B cell (primary cell): ENCODE results near the gene ELL. TPM values are rescaled to one million over a fixed set of nuclear protein-coding genes. Genes with fewer than 3 reads are reported as not detected.

Experiments used
- ATAC-seq: fragments of 200-7000 bp; cut with Tn5 transposase; one replicate; pipeline ENCODE4 v1.10.0; 2021; ENCODE audit warnings: low read depth, mild to moderate bottlenecking, moderate number of reproducible peaks, moderate library complexity
- CTCF ChIA-PET: fragments of 350-600 bp; sonication (Branson Sonifier 250); formaldehyde crosslinking; loops from one replicate; lab custom pipeline; 2021; ENCODE audit warnings: antibody characterized with exemption, inconsistent platforms; lab: Charles Lee
- POLR2A ChIA-PET: fragments of 350-600 bp; sonication (Branson Sonifier 250); formaldehyde crosslinking; loops from one replicate; lab custom pipeline; 2021; ENCODE audit warnings: antibody characterized with exemption; lab: Charles Lee
- DNase-seq: peaks from one replicate; pipeline ENCODE4 v3.0.0; 2013
- H2AFZ ChIP-seq: 2 replicates; pipeline ENCODE4 v1.6.1; 2012; ENCODE audit warnings: mild to moderate bottlenecking, low read depth, low read length; ENCODE audit not compliant: insufficient read depth, poor library complexity, severe bottlenecking
- H3K27ac ChIP-seq, 2 donors: 1 replicate in 1 of 2; 2 replicates in 1 of 2; pipeline ENCODE4 v1.5.1; 2012 to 2013; ENCODE audit warnings: low read length in 2 of 2, mild to moderate bottlenecking in 2 of 2, moderate library complexity in 1 of 2
- H3K27me3 ChIP-seq, 4 experiments: fragments of 200-600 bp in 1 of 4; sonication (generic) in 1 of 4; replicated peaks in 1 of 4; 1 replicate in 2 of 4; 2 replicates in 2 of 4; pipeline versions ENCODE4 v1.6.1 to v1.7.0; 2013 to 2016; ENCODE audit warnings: low read length in 3 of 4, mild to moderate bottlenecking in 2 of 4, mixed read lengths in 1 of 4, moderate library complexity in 1 of 4; ENCODE audit not compliant: insufficient read depth in 4 of 4, control insufficient read depth in 3 of 4; ENCODE audit errors: control extremely low read depth in 1 of 4
- H3K36me3 ChIP-seq, 2 experiments: replicated peaks in 1 of 2; 1 replicate in 1 of 2; 2 replicates in 1 of 2; pipeline versions ENCODE4 v1.6.1 to v1.7.1; 2013; ENCODE audit warnings: low read length in 1 of 2; ENCODE audit not compliant: insufficient read depth in 2 of 2, control insufficient read depth in 1 of 2; ENCODE audit errors: control extremely low read depth in 1 of 2, extremely low read depth in 1 of 2
- H3K4me1 ChIP-seq, 2 donors: fragments of 200-600 bp in 1 of 2; sonication (generic) in 1 of 2; 1 replicate in 1 of 2; 2 replicates in 1 of 2; pipeline versions ENCODE4 v1.5.1 to v1.6.1; 2013 to 2017; ENCODE audit warnings: low read length in 2 of 2; ENCODE audit not compliant: control insufficient read depth in 2 of 2, insufficient read depth in 2 of 2
- H3K4me2 ChIP-seq: replicated peaks from 2 replicates; pipeline ENCODE3; 2012; ENCODE audit warnings: mild to moderate bottlenecking, low read depth, low read length; ENCODE audit not compliant: poor library complexity, severe bottlenecking
- H3K4me3 ChIP-seq, 5 experiments: fragments of 200-600 bp in 1 of 5; sonication (generic) in 1 of 5; 1 replicate in 3 of 5; 2 replicates in 2 of 5; pipeline versions ENCODE4 v1.5.1 to v1.7.0; 2011 to 2016; ENCODE audit warnings: low read length in 4 of 5, mild to moderate bottlenecking in 4 of 5, low read depth in 2 of 5, control low read depth in 1 of 5, moderate library complexity in 1 of 5; ENCODE audit not compliant: insufficient read depth in 1 of 5; ENCODE audit errors: control extremely low read depth in 1 of 5, extremely low read depth in 1 of 5
- H3K79me2 ChIP-seq: fragments of 200-600 bp; sonication (generic); one replicate; pipeline ENCODE4 v1.6.0; 2016; ENCODE audit warnings: low read length; ENCODE audit not compliant: control insufficient read depth, insufficient read depth
- H3K9ac ChIP-seq: fragments of 200-600 bp; sonication (generic); 2 replicates; pipeline ENCODE4 v1.6.1; 2017; ENCODE audit warnings: mild to moderate bottlenecking, low read length, moderate library complexity
- H3K9me3 ChIP-seq, 3 donors: one replicate each; pipeline versions ENCODE4 v1.6.1 to v1.7.1; 2013; ENCODE audit warnings: low read length in 2 of 3; ENCODE audit not compliant: control insufficient read depth in 2 of 3, insufficient read depth in 1 of 3; ENCODE audit errors: control extremely low read depth in 1 of 3
- H4K20me1 ChIP-seq: 2 replicates; pipeline ENCODE4 v1.6.0; 2012; ENCODE audit warnings: mild to moderate bottlenecking, low read length; ENCODE audit not compliant: insufficient read depth, control insufficient read depth, poor library complexity, severe bottlenecking
- H3K27ac Mint-ChIP-seq: one replicate; pipeline ENCODE4 v1.8.0; 2021; ENCODE audit warnings: mixed read lengths
- H3K27me3 Mint-ChIP-seq: one replicate; pipeline ENCODE4 v1.8.0; 2021; ENCODE audit warnings: mixed read lengths
- H3K4me1 Mint-ChIP-seq: one replicate; pipeline ENCODE4 v1.8.0; 2021; ENCODE audit warnings: mixed read lengths
- H3K4me3 Mint-ChIP-seq: one replicate; pipeline ENCODE4 v1.8.0; 2021; ENCODE audit warnings: mixed read lengths
- H3K9me3 Mint-ChIP-seq: one replicate; pipeline ENCODE4 v1.8.0; 2022; ENCODE audit warnings: mixed read lengths; ENCODE audit not compliant: insufficient read depth
- EZH2 ChIP-seq: IDR thresholded peaks from 2 replicates; pipeline ENCODE4 v1.6.1; 2012; ENCODE audit warnings: borderline replicate concordance, low read depth, mild to moderate bottlenecking, moderate library complexity, low read length; ENCODE audit not compliant: insufficient read depth, poor library complexity, severe bottlenecking
- WGBS: methylation state at CpG from one replicate; pipeline ENCODE4 v1.1.5; 2013; ENCODE audit warnings: missing lambda C conversion rate; ENCODE audit not compliant: insufficient coverage; 5-methylcytosine and 5-hydroxymethylcytosine counted together
- intact Hi-C: fragments of 100-400 bp; cut with micrococcal nuclease; formaldehyde crosslinking; loops from one replicate; pipeline ENCODE4 v1.10.0; 2022
- polyA plus RNA-seq: library from polyadenylated mRNA; depleted of rRNA; stranded (reverse); fragments of >200 nt; gene quantifications from 2 replicates; pipeline ENCODE4 v1.2.3, GENCODE V29; 2012
- total RNA-seq, 2 donors: library from RNA; stranded (reverse); fragments of 120-200 nt in 1 of 2; gene quantifications; 1 replicate in 1 of 2; 2 replicates in 1 of 2; pipeline versions ENCODE4 v1.2.3 to v1.2.4, GENCODE V29; 2013 to 2022
- TF ChIP-seq, protein P1 (sequence below): fragments of 200-600 bp; IDR thresholded peaks from one replicate; pipeline ENCODE4 v1.8.0; 2022; ENCODE audit warnings: antibody characterized with exemption, mild to moderate bottlenecking

ELL gene
- total and polyA plus RNA-seq, 2 donors (not counting 1 experiment from before 2014, with no cell fraction given): 21.2 to 31.4 TPM

DNA sequence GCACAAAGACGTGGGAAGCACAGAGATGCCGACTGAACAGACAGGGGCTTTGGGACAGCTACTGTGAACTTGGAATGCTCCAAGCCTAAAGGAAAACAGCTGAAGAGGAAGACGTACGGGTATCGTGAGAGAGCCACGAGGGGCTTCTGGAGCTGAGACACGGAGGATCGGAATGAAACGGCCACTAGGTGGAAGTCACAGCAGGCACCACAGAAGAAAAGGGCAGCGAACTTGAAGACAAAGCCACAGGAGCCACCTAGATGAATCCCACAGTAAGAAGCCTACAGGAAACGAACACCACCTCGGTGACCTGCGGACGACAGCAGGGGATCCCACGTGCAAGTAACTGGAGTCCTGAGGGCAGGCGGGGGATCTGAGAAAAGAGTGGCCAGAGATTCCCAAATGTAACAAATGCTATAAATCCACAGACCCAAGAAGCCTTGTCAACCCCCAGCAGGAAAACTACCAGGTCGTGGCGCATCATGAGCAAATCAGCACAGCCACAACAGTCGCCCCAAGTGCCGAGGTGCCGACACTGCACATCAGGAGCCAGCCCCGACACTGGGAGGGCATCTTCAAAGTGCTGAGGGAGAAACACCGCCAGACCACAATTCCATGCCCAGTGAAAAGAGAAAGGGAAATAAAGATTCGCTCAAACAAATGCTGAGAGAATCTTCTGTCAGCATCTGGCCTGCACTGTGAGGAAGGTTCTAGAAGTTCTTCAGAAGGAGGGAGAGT is 44.7 kb downstream of the ELL start:
- Mint-ChIP-seq H3K4me3 (no peak overlapping the region), H3K4me1 (peaks cover 55% of the 10 kb centered on the region), H3K27ac (peak overlapping the region; percentile 23), H3K9me3 (no peaks in the 10 kb centered on the region), H3K27me3 (no peaks in the 10 kb centered on the region)
- Histone ChIP-seq H3K36me3 (peaks cover 0 to 10% of the 10 kb centered on the region in 2 experiments), H3K4me2 (no peak overlapping the region), H3K79me2 (peaks cover 88% of the 10 kb centered on the region), H3K27me3 (no peaks in the 10 kb centered on the region), H3K9me3 (no peaks in the 10 kb centered on the region), H3K9ac (no peak overlapping the region), H4K20me1 (peaks cover 97% of the 10 kb centered on the region), H2AFZ (no peak overlapping the region), H3K4me3 (no peak overlapping the region), H3K27ac (no peak overlapping the region), H3K4me1 (peaks cover 18 to 24% of the 10 kb centered on the region in 2 donors)
- TF ChIP-seq, protein P1, sequence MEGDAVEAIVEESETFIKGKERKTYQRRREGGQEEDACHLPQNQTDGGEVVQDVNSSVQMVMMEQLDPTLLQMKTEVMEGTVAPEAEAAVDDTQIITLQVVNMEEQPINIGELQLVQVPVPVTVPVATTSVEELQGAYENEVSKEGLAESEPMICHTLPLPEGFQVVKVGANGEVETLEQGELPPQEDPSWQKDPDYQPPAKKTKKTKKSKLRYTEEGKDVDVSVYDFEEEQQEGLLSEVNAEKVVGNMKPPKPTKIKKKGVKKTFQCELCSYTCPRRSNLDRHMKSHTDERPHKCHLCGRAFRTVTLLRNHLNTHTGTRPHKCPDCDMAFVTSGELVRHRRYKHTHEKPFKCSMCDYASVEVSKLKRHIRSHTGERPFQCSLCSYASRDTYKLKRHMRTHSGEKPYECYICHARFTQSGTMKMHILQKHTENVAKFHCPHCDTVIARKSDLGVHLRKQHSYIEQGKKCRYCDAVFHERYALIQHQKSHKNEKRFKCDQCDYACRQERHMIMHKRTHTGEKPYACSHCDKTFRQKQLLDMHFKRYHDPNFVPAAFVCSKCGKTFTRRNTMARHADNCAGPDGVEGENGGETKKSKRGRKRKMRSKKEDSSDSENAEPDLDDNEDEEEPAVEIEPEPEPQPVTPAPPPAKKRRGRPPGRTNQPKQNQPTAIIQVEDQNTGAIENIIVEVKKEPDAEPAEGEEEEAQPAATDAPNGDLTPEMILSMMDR: no peak
- no peak for TF ChIP-seq EZH2
- POLR2A ChIA-PET: interaction anchor here (1.0 kb wide), 1 partner anchor 80 kb away, joined by 4 read pairs; no protein-coding TSS in a partner anchor
- WGBS: 91% methylated on average over 17 of the region's 24 CpGs
- intact Hi-C loops: no loop called here
- CTCF ChIA-PET: interaction anchor here (1.5 kb wide), 1 partner anchor 14 kb away, joined by 3 read pairs; no protein-coding TSS in a partner anchor
- DNase-seq: no peak
- no peak for ATAC-seq

DNA sequence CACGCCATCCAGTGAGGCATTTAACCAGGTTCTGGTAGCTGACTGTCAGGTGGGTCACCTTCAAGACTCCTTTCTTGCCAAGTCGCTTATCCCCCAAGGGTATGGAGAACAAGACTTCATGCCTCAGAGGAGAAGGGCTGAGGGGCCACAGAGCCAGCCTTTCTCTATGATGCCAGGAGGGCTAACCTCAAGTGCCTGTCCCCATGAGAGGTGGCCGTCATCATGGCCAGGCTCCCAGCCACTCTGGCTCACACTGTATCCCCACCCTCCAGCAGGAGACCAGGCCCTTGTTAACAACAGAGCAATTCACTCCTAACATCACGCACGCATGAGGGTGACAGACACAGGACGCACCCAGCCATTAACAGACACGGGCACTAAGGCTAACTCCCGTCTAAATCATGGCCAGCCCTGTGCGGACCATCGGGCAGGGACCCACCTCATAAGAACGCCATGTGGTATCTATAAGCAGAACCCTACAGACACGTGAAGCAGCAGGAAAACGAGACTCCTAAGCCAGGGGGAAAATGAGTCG is 45.3 kb downstream of the ELL start:
- CTCF ChIA-PET: interaction anchor here (1.5 kb wide), 1 partner anchor 14 kb away, joined by 3 read pairs; no protein-coding TSS in a partner anchor
- peaks cover 55% of the 10 kb centered on the region for H3K4me1 Mint-ChIP-seq
- ATAC-seq: no peak

More for the DNA sequence above, 45.3 kb downstream of the ELL start:
- POLR2A ChIA-PET: interaction anchor here (1.0 kb wide), 1 partner anchor 80 kb away, joined by 4 read pairs; no protein-coding TSS in a partner anchor
- Histone ChIP-seq H3K9ac (no peak overlapping the region), H4K20me1 (peaks cover 95% of the 10 kb centered on the region), H3K4me1 (peaks cover 18 to 24% of the 10 kb centered on the region in 2 donors), H3K27me3 (no peaks in the 10 kb centered on the region), H3K9me3 (no peaks in the 10 kb centered on the region), H2AFZ (no peak overlapping the region), H3K79me2 (peaks cover 83% of the 10 kb centered on the region), H3K27ac (no peak overlapping the region), H3K36me3 (peaks cover 0 to 8% of the 10 kb centered on the region in 2 experiments), H3K4me2 (no peak overlapping the region), H3K4me3 (no peak overlapping the region)
- Mint-ChIP-seq H3K27me3 (no peaks in the 10 kb centered on the region), H3K27ac (peak overlapping the region; percentile 2), H3K9me3 (no peaks in the 10 kb centered on the region), H3K4me3 (no peak overlapping the region)
- 97% methylated on average over 13 of the region's 14 CpGs for WGBS
- intact Hi-C loops: no loop called here
- TF ChIP-seq EZH2: no peak
- TF ChIP-seq, protein P1: no peak
- DNase-seq: no peak
